H9 (cell line): ENCODE data around the gene DMXL2. TPM values are rescaled to one million over a fixed set of nuclear protein-coding genes. Genes with fewer than 3 reads are reported as not detected.

Source experiments
- DNase-seq: peaks from one replicate; pipeline ENCODE4 v3.0.0-alpha.2; 2017
- H2AFZ ChIP-seq: one replicate; pipeline ENCODE4 v1.6.1; 2013; ENCODE audit warnings: mild to moderate bottlenecking, low read length, control low read depth, moderate library complexity
- H2AK5ac ChIP-seq: 2 replicates; pipeline ENCODE4 v1.6.1; 2013; ENCODE audit warnings: low read length, control low read depth, mixed read lengths; ENCODE audit not compliant: insufficient read length
- H2BK120ac ChIP-seq: one replicate; pipeline ENCODE4 v1.6.1; 2013; ENCODE audit warnings: low read depth, mild to moderate bottlenecking, low read length, control low read depth, inconsistent platforms; ENCODE audit not compliant: poor library complexity, severe bottlenecking
- H2BK12ac ChIP-seq: 2 replicates; pipeline ENCODE4 v1.6.1; 2013; ENCODE audit warnings: low read length, control low read depth, mixed read lengths, low read depth; ENCODE audit not compliant: insufficient read length
- H2BK15ac ChIP-seq: 2 replicates; pipeline ENCODE4 v1.6.1; 2013; ENCODE audit warnings: low read depth, low read length, control low read depth
- H2BK20ac ChIP-seq: one replicate; pipeline ENCODE4 v1.6.1; 2013; ENCODE audit warnings: low read depth, mild to moderate bottlenecking, low read length, control low read depth, inconsistent platforms; ENCODE audit not compliant: poor library complexity, severe bottlenecking
- H2BK5ac ChIP-seq: 2 replicates; pipeline ENCODE4 v1.6.1; 2013; ENCODE audit warnings: low read length, control low read depth, mixed read lengths; ENCODE audit not compliant: insufficient read length
- H3K14ac ChIP-seq: 2 replicates; pipeline ENCODE4 v1.6.1; 2013; ENCODE audit warnings: low read length, control low read depth; ENCODE audit not compliant: insufficient read depth
- H3K18ac ChIP-seq: 2 replicates; pipeline ENCODE4 v1.6.1; 2013; ENCODE audit warnings: low read depth, mild to moderate bottlenecking, mixed read lengths, low read length, control low read depth; ENCODE audit not compliant: insufficient read length
- H3K23ac ChIP-seq: 2 replicates; pipeline ENCODE4 v1.6.1; 2013; ENCODE audit warnings: low read length, control low read depth, mixed read lengths, low read depth; ENCODE audit not compliant: insufficient read length
- H3K23me2 ChIP-seq: 2 replicates; pipeline ENCODE4 v1.6.1; 2013; ENCODE audit warnings: low read depth, mild to moderate bottlenecking, mixed read lengths, low read length, control low read depth; ENCODE audit not compliant: insufficient read length, poor library complexity, severe bottlenecking
- H3K27ac ChIP-seq: 2 replicates; pipeline ENCODE4 v1.5.1; 2013; ENCODE audit warnings: low read length, control low read depth, mixed read lengths, low read depth; ENCODE audit not compliant: insufficient read length
- H3K27me3 ChIP-seq: 2 replicates; pipeline ENCODE4 v1.6.1; 2013; ENCODE audit warnings: low read length, control low read depth, inconsistent platforms; ENCODE audit not compliant: insufficient read depth
- H3K4ac ChIP-seq: 2 replicates; pipeline ENCODE4 v1.6.1; 2013; ENCODE audit warnings: low read depth, mild to moderate bottlenecking, control low read depth, inconsistent platforms, low read length, moderate library complexity
- H3K4me1 ChIP-seq: 2 replicates; pipeline ENCODE4 v1.6.1; 2013; ENCODE audit warnings: low read length, control low read depth, inconsistent platforms; ENCODE audit not compliant: insufficient read depth
- H3K4me2 ChIP-seq: 2 replicates; pipeline ENCODE4 v1.6.1; 2013; ENCODE audit warnings: low read length, control low read depth, mixed read lengths; ENCODE audit not compliant: insufficient read length, insufficient read depth
- H3K56ac ChIP-seq: 2 replicates; pipeline ENCODE4 v1.6.1; 2013; ENCODE audit warnings: low read depth, mild to moderate bottlenecking, mixed read lengths, low read length, control low read depth; ENCODE audit not compliant: insufficient read length
- H3K79me1 ChIP-seq: 2 replicates; pipeline ENCODE4 v1.6.1; 2013; ENCODE audit warnings: low read depth, mild to moderate bottlenecking, moderate library complexity, low read length, control low read depth, inconsistent platforms; ENCODE audit not compliant: insufficient read depth, poor library complexity, severe bottlenecking
- H3K79me2 ChIP-seq: 2 replicates; pipeline ENCODE4 v1.6.1; 2013; ENCODE audit warnings: low read length, control low read depth, inconsistent platforms; ENCODE audit not compliant: insufficient read depth
- H3K9ac ChIP-seq: 2 replicates; pipeline ENCODE4 v1.6.1; 2013; ENCODE audit warnings: low read length, control low read depth, mixed read lengths; ENCODE audit not compliant: insufficient read length; ENCODE audit errors: extremely low read depth
- H3K9me3 ChIP-seq: one replicate; pipeline ENCODE4 v1.6.1; 2013; ENCODE audit warnings: low read depth, low read length, inconsistent platforms; ENCODE audit not compliant: control insufficient read depth
- H3T11ph ChIP-seq: one replicate; pipeline ENCODE4 v1.6.1; 2013; ENCODE audit warnings: mild to moderate bottlenecking, low read length, control low read depth, inconsistent platforms
- H4K20me1 ChIP-seq: one replicate; pipeline ENCODE4 v1.6.1; 2013; ENCODE audit not compliant: control insufficient read depth, insufficient read length, insufficient read depth
- H4K5ac ChIP-seq: 2 replicates; pipeline ENCODE4 v1.6.1; 2013; ENCODE audit warnings: low read depth, mild to moderate bottlenecking, mixed read lengths, low read length, control low read depth; ENCODE audit not compliant: insufficient read length
- H4K8ac ChIP-seq: replicated peaks from 2 replicates; pipeline ENCODE4 v1.6.1; 2013; ENCODE audit warnings: low read length, control low read depth, mixed read lengths, low read depth; ENCODE audit not compliant: insufficient read length
- H4K91ac ChIP-seq: 2 replicates; pipeline ENCODE4 v1.6.1; 2013; ENCODE audit warnings: low read depth, mild to moderate bottlenecking, moderate library complexity, mixed read lengths, low read length, control low read depth; ENCODE audit not compliant: insufficient read length
- H3K27ac Mint-ChIP-seq, 3 experiments: 2 replicates in 2 of 3; 3 replicates in 1 of 3; pipeline ENCODE4 v1.8.0; 2020 to 2021; ENCODE audit warnings: mixed read lengths in 3 of 3, mild to moderate bottlenecking in 1 of 3, moderate library complexity in 1 of 3
- H3K27me3 Mint-ChIP-seq: 2 replicates; pipeline ENCODE4 v1.8.0; 2021; ENCODE audit warnings: low read depth, mild to moderate bottlenecking, moderate library complexity, mixed read lengths
- H3K36me3 Mint-ChIP-seq, 3 experiments: 2 replicates in 2 of 3; 3 replicates in 1 of 3; pipeline ENCODE4 v1.8.0; 2020 to 2021; ENCODE audit warnings: low read depth in 3 of 3, mixed read lengths in 3 of 3; ENCODE audit not compliant: insufficient read depth in 1 of 3
- H3K4me1 Mint-ChIP-seq, 2 experiments: 2 replicates each; pipeline ENCODE4 v1.8.0; 2020; ENCODE audit warnings: mixed read lengths in 2 of 2
- H3K4me3 Mint-ChIP-seq, 2 experiments: 2 replicates in 1 of 2; 3 replicates in 1 of 2; pipeline ENCODE4 v1.8.0; 2020 to 2021; ENCODE audit warnings: mild to moderate bottlenecking in 2 of 2, mixed read lengths in 2 of 2, moderate library complexity in 1 of 2
- H3K9me3 Mint-ChIP-seq, 2 experiments: 2 replicates in 1 of 2; 3 replicates in 1 of 2; pipeline ENCODE4 v1.8.0; 2020; ENCODE audit warnings: mild to moderate bottlenecking in 2 of 2, mixed read lengths in 2 of 2, moderate library complexity in 1 of 2
- WGBS: extraction: QIAGEN DNeasy Blood & Tissue Kit; methylation state at CpG from one replicate; pipeline ENCODE4 v1.1.7; 2013; ENCODE audit warnings: missing lambda C conversion rate, low lambda C conversion rate, mixed read lengths; ENCODE audit not compliant: insufficient read length; ENCODE audit errors: extremely low coverage; 5-methylcytosine and 5-hydroxymethylcytosine counted together
- total RNA-seq: library from RNA; stranded (reverse); gene quantifications from 2 replicates; pipeline ENCODE4 v1.2.1, GENCODE V29; 2021
- TF ChIP-seq, protein P1 (sequence below): fragments of 200-600 bp; sonication (generic); conservative IDR thresholded peaks from 3 replicates; pipeline ENCODE4 v1.8.0; 2021; ENCODE audit warnings: antibody characterized with exemption, mild to moderate bottlenecking

DMXL2 gene
- total RNA-seq, 1 experiment from 2014 or later = 13.9 TPM

DNA sequence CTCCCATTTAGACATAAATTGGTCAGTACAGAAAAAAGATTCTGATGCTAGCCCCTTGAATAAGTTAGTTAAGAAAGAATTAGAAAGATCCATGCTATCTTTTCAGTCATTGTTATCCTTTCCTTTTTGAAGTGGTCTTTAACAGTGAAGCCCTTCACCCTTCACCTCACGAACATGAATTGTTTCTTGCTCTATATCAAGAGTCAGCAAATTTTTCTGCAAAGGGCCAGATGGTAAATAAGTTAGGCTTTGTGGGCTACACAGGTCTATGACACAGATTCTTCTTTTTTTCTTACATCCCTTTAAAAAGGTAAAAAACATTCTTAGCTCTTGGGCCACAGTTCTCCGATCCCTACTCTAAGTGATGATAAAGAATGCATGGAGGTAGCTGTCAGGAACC is 74.9 kb downstream of the DMXL2 start:
- DNase-seq = no peak
- Histone ChIP-seq H2BK5ac (no peak overlapping the region), H3K18ac (no peak overlapping the region), H3K79me1 (no peaks in the 10 kb centered on the region), H2BK20ac (no peak overlapping the region), H3K27me3 (no peaks in the 10 kb centered on the region), H3K14ac (no peak overlapping the region), H2BK15ac (no peak overlapping the region), H3K4me2 (no peak overlapping the region), H3T11ph (no peak overlapping the region), H4K8ac (no peak overlapping the region), H3K23ac (no peak overlapping the region), H3K56ac (no peak overlapping the region), H4K5ac (no peak overlapping the region), H3K9ac (no peak overlapping the region), H3K79me2 (no peaks in the 10 kb centered on the region), H3K4ac (no peak overlapping the region), H3K9me3 (no peaks in the 10 kb centered on the region), H2AK5ac (no peak overlapping the region), H2BK12ac (no peak overlapping the region), H3K4me1 (no peaks in the 10 kb centered on the region), H4K20me1 (no peaks in the 10 kb centered on the region), H2AFZ (no peak overlapping the region), H3K27ac (no peak overlapping the region), H4K91ac (no peak overlapping the region), H2BK120ac (no peak overlapping the region), H3K23me2 (no peaks in the 10 kb centered on the region)
- H3K27me3 Mint-ChIP-seq = no peaks in the 10 kb centered on the region
- H3K27ac Mint-ChIP-seq = no peak overlapping the region
- no peaks in the 10 kb centered on the region for H3K4me1 Mint-ChIP-seq
- H3K36me3 Mint-ChIP-seq = no peaks in the 10 kb centered on the region
- H3K9me3 Mint-ChIP-seq = no peaks in the 10 kb centered on the region
- no peak overlapping the region for H3K4me3 Mint-ChIP-seq
- no CpG with 5 or more reads among the region's 2 CpGs for WGBS
- TF ChIP-seq, protein P1, sequence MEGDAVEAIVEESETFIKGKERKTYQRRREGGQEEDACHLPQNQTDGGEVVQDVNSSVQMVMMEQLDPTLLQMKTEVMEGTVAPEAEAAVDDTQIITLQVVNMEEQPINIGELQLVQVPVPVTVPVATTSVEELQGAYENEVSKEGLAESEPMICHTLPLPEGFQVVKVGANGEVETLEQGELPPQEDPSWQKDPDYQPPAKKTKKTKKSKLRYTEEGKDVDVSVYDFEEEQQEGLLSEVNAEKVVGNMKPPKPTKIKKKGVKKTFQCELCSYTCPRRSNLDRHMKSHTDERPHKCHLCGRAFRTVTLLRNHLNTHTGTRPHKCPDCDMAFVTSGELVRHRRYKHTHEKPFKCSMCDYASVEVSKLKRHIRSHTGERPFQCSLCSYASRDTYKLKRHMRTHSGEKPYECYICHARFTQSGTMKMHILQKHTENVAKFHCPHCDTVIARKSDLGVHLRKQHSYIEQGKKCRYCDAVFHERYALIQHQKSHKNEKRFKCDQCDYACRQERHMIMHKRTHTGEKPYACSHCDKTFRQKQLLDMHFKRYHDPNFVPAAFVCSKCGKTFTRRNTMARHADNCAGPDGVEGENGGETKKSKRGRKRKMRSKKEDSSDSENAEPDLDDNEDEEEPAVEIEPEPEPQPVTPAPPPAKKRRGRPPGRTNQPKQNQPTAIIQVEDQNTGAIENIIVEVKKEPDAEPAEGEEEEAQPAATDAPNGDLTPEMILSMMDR = no peak
